ENCODE measurements around the gene MICALL2.
A peak's percentile ranks its signal among the peaks of the same experiment; 100 is the strongest.

The MICALL2 gene

GRCh38 chr7:1468203-1468602, 8.9 kb upstream of the MICALL2 start:
- Histone ChIP-seq H3K27me3 (peaks cover 12% of the 10 kb centered on the region), H3K36me3 (peaks cover 31% of the 10 kb centered on the region), H3K9me3 (no peaks in the 10 kb centered on the region), H3K4me3 (ENCODE audit: low read depth, low read length) (no peak overlapping the region), H3K4me1 (peaks cover 10% of the 10 kb centered on the region)
- TF ChIP-seq CTCF (IDR thresholded peaks at IDR 0.05; ENCODE audit: low read depth, low read length): no peak
- DNase-seq: no peak

- Histone ChIP-seq H3K9me3 (no peaks in the 10 kb centered on the region), H3K4me1 (peaks cover 10% of the 10 kb centered on the region), H3K36me3 (peaks cover 21% of the 10 kb centered on the region), H3K4me3 (ENCODE audit: low read depth, low read length) (no peak overlapping the region), H3K27me3 (peaks cover 13% of the 10 kb centered on the region)
- no peak for TF ChIP-seq CTCF (IDR thresholded peaks at IDR 0.05; ENCODE audit: low read depth, low read length)
- peak; percentile 76 for DNase-seq
Observed at GRCh38 chr7:1466524-1467271, 7.4 kb upstream of the MICALL2 start.

GRCh38 chr7:1464694-1465093, 5.4 kb upstream of the MICALL2 start:
- no peak for DNase-seq
- TF ChIP-seq CTCF (IDR thresholded peaks at IDR 0.05; ENCODE audit: low read depth, low read length): no peak
- H3K27me3 ChIP-seq: peaks cover 13% of the 10 kb centered on the region
- H3K4me1 ChIP-seq: peaks cover 9% of the 10 kb centered on the region
- H3K4me3 ChIP-seq (ENCODE audit: low read depth, low read length): no peak overlapping the region
- no peaks in the 10 kb centered on the region for H3K9me3 ChIP-seq
- H3K36me3 ChIP-seq: peaks cover 1% of the 10 kb centered on the region

- DNase-seq: no peak
- H3K36me3 ChIP-seq: no peaks in the 10 kb centered on the region
Observed at GRCh38 chr7:1463676-1464223, 4.5 kb upstream of the MICALL2 start.

GRCh38 chr7:1461646-1462375, 2.5 kb upstream of the MICALL2 start:
- Histone ChIP-seq H3K9me3 (no peaks in the 10 kb centered on the region), H3K27me3 (peaks cover 28% of the 10 kb centered on the region), H3K36me3 (no peaks in the 10 kb centered on the region), H3K4me1 (peaks cover 6% of the 10 kb centered on the region), H3K4me3 (ENCODE audit: low read depth, low read length) (no peak overlapping the region)
- no peak for TF ChIP-seq CTCF (IDR thresholded peaks at IDR 0.05; ENCODE audit: low read depth, low read length)
- no peak for DNase-seq

More at GRCh38 chr7:1463676-1464223, 4.5 kb upstream of the MICALL2 start:
- H3K9me3 ChIP-seq: no peaks in the 10 kb centered on the region
- peaks cover 3% of the 10 kb centered on the region for H3K4me1 ChIP-seq
- no peak overlapping the region for H3K4me3 ChIP-seq (ENCODE audit: low read depth, low read length)
- H3K27me3 ChIP-seq: peaks cover 16% of the 10 kb centered on the region
- TF ChIP-seq CTCF (IDR thresholded peaks at IDR 0.05; ENCODE audit: low read depth, low read length): no peak

Data from BE2C (cell line).